ENCODE measurements around the gene KRT2.

The KRT2 gene

DNA sequence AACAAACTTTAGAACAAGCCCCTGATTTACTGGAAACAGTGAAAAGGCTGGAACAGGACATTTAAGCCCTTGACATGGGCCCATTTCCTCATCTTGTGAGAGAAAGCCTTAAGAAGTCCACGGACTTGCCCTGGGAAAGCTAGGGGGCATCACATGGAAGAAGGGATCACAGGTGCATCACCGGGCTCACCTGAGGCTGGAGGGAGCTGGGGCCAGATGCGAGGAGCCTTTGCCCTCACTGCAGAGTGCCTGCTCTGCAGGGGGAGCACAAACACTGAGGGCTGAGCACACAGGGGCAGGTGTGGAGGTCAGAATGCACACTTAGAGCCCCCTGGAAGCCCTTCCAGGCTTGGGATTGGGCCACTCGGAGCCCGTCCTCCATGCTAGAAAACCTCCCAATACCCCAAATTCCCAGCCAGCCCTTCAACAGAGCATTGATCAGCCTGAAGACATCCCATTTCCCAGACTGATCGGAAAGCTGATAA, 33.4 kb upstream of the KRT2 start:
- no peak for FAIRE-seq
- TF ChIP-seq, protein P1, sequence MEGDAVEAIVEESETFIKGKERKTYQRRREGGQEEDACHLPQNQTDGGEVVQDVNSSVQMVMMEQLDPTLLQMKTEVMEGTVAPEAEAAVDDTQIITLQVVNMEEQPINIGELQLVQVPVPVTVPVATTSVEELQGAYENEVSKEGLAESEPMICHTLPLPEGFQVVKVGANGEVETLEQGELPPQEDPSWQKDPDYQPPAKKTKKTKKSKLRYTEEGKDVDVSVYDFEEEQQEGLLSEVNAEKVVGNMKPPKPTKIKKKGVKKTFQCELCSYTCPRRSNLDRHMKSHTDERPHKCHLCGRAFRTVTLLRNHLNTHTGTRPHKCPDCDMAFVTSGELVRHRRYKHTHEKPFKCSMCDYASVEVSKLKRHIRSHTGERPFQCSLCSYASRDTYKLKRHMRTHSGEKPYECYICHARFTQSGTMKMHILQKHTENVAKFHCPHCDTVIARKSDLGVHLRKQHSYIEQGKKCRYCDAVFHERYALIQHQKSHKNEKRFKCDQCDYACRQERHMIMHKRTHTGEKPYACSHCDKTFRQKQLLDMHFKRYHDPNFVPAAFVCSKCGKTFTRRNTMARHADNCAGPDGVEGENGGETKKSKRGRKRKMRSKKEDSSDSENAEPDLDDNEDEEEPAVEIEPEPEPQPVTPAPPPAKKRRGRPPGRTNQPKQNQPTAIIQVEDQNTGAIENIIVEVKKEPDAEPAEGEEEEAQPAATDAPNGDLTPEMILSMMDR (IDR thresholded peaks at IDR 0.05; ENCODE audit: insufficient read depth, missing control alignments): no peak
- DNase-seq (ENCODE audit: insufficient read length, low spot score): no peak

DNA sequence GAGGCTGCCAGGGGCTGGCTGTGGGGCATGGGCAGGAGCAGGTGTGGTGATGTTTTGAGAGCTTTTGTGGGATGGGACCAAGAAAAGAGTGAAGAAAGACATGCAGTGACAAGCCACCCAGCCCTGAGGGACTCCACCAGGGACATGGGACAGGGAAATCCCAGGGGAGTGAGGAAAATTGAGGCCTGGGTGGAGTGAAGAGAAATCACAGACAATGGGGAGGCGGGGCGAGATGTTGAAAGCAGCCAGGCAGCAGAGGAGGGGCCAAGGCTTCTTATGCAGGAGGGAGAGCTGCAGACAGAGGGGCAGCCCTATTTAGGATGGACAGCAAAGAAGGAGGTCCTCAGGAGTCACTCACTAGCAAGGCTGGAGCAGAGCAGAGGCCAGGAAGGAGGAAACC, 32.4 kb upstream of the KRT2 start:
- DNase-seq (ENCODE audit: insufficient read length, low spot score) (no peak), FAIRE-seq (no peak)
- TF ChIP-seq, protein P1 (IDR thresholded peaks at IDR 0.05; ENCODE audit: insufficient read depth, missing control alignments): no peak

DNA sequence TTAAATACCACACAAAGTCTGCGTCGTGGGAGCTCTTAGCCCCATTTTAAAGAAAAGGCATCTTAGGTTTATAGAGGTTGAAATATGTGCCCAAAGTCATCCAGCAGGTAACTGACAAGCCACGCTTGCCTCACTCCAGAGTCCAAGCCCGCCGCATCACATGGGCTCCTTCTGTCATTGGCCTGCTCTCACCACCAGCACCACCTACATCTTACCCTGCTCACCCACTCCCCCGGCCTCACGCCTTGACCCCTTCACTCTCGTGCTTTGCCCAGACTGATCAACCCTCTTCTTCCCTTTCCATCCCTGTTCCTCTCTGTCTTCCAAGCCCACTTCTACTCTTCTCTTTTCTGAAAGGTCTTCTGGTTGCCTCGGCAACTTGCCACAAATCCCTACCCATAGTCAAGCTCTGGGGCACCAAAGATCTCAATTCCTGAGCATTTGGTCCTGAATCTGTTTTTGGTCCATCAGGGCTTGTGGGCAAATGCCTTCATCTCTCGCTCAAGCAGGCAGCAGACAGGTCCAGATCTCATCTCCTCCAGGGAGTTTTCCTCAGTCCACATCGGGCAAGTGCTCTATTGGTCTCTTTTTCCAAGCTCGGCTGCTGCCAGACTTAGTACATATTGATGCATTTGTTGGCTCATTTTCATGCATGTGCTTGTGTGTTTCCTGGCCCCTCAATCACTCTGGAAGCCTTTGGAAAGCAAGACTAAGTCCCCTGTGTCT, 31.7 kb upstream of the KRT2 start:
- TF ChIP-seq, protein P1 (IDR thresholded peaks at IDR 0.05; ENCODE audit: insufficient read depth, missing control alignments): no peak
- no peak for FAIRE-seq
- no peak for DNase-seq (ENCODE audit: insufficient read length, low spot score)

DNA sequence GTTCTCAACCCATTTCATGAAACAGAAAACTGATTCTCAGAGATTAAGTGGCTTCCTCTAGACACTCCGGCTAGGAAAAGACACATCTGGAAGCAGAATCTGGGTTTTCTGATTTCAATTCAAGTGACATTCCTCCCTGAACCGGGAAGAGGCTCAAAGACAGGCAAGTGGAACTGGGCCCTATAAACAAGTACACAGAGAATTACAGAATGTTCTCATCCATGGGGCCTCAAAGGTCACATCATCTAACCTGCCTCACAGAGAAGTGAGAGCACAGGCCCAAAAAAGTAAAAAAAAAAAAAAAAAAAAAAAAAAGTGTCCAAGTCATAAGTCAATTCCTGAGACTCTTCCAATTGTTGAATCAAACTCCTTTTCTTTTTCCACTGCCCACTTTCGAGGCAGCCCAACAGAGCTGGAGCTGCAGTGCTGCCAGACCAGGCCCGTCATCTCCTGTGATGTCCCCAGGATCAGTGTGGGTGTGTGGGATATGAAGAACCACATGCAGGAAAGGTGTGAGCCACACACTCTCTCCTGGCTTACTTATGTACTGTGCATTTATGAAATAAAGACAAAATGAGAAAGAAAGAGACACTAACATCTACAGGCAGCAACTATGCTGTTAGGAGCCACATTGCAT, 31.0 kb upstream of the KRT2 start:
- FAIRE-seq: no peak
- TF ChIP-seq, protein P1 (IDR thresholded peaks at IDR 0.05; ENCODE audit: insufficient read depth, missing control alignments): no peak
- DNase-seq (ENCODE audit: insufficient read length, low spot score): no peak

DNA sequence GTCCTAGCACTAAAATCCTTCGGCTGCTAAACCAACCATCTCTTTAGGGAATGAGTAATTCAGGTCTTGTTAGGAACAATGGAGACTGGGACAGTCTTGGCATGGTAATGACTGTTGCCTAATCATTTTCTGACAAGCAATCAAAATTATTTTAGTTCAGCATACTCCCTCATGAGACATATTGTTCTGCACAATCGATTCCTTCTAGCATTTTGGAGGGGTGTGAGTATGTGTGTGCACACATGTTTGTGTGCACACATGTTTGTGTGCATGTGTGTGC, 30.3 kb upstream of the KRT2 start:
- FAIRE-seq: no peak
- TF ChIP-seq, protein P1 (IDR thresholded peaks at IDR 0.05; ENCODE audit: insufficient read depth, missing control alignments): no peak
- DNase-seq (ENCODE audit: insufficient read length, low spot score): no peak

DNA sequence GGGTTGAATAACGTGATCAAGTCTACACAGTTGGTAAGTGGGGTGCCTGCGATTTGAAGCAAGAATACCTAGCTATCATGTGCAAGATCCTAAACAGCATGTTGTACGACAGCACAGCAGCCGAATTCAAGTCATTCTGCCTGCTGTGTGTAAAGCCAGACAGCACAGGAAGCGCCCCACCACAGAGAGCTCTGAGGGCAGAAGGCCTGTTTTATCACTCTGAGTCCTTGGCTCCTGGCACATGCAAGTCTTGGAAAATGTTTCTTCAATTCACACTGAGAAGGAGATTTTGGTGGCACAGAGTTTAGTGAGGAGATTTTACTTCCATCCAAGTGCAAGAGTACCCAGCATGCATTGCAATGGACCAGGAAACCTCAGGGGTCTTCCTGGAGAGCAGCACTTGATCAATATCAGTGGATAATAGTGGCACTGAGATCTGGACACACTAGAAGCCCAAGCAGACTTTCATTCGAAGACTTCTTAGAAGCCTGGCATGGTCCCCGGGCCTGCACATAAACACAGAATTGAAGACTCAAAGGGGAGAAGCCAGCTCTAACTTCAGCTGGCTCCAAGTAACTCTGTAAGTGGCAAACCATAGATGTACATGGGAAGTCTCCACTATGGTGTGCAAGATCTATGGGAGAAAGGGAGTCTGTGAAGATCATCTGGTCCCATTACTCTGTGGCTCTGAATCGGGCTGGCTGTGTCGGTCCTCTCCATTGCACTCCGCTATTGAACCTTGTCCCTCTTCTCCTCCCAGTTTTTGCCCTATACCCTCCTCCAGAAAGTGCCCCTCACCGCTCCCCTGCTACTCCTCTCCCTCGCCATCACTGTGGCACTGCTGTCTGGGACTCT, 29.7 kb upstream of the KRT2 start:
- no peak for FAIRE-seq
- no peak for DNase-seq (ENCODE audit: insufficient read length, low spot score)
- TF ChIP-seq, protein P1 (IDR thresholded peaks at IDR 0.05; ENCODE audit: insufficient read depth, missing control alignments): no peak

Data from D721Med (cell line).